HG03460 (cell line): ENCODE data around the gene NAA30.

Experiments
- ATAC-seq: cut with Tn5 transposase; IDR thresholded peaks from one replicate; pipeline ENCODE4 v1.9.1; 2021; ENCODE audit not compliant: unreplicated experiment

The NAA30 gene

DNA sequence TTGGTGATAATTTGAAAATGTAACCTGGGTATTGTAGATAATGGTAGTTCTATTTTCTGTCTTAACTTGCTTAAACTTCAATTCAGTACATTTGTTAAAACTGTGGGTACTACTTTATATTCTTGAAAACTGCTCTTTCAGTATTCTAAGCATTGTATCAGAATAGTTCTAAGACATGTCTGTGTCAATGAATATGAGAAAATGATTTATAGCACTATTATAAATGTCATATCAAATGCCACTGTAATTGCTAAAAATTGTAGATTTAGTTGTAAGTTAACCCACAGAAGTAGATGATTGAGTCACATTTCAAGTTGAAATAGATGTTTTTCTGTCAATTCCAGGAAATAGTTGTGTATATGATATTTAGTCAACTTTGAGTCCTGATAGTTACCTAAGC lies 2.4 kb downstream of the NAA30 start:
- no peak for ATAC-seq

DNA sequence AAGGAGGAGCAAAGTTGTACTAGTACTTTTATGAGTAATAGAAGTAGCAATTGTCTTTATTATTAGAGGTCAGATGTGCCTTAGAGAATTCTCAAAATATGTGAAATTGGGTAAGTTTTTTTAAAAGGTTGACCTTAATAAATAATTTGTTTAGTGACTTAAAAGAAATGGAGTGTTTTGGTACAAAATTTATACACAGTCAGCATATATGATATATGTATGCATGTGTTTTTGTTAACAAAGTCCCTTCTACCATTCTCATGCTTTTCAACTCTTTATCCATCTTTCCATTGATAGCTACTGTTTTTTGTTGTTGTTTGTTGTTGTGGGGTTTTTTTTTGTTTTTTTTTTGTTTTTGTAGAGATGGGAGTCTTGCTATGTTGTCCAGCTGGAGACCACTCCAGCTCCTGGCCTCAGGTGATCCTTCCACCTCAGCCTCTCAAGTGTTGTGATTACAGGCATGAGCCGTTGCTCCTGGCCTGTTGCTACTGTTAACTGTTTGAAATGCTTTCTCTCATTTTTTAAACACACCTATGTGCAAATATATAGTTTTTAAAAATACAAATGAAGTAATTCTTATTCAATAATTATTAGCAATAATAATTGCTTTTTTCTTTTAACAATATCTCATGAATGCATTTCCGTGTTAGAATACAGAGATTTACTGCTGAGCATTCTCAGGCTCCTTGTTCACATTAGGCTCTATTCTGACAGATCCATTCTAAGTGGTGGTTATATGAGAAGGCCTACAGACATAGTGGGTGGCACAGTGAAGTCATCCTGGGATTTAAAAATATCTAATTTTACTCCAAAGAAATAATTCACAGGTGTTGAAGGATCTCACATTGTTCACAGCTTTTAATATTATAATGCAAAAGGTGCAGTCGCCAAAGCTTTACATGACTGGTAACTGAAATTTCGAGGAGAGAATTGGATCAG lies 10.4 kb downstream of the NAA30 start:
- no peak for ATAC-seq

DNA sequence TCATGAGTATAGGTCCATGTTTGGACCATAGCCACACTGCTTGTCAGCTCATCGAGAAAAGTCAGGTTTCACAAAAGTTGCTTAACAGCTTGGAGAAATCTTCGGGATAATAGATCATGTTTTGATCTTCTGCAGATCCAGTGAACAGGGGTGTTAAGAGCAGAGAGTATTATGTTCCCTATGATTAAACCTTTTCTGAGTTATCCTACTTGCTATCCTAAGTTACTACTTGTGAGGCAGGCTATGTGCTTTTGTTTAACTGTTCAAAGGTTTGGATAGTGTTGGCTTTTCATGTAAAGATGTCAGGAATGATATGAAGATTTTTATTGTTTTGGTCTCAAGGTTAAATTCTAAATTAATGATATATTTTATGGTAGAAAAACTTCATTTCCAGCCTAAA lies 11.1 kb downstream of the NAA30 start:
- ATAC-seq = no peak

DNA sequence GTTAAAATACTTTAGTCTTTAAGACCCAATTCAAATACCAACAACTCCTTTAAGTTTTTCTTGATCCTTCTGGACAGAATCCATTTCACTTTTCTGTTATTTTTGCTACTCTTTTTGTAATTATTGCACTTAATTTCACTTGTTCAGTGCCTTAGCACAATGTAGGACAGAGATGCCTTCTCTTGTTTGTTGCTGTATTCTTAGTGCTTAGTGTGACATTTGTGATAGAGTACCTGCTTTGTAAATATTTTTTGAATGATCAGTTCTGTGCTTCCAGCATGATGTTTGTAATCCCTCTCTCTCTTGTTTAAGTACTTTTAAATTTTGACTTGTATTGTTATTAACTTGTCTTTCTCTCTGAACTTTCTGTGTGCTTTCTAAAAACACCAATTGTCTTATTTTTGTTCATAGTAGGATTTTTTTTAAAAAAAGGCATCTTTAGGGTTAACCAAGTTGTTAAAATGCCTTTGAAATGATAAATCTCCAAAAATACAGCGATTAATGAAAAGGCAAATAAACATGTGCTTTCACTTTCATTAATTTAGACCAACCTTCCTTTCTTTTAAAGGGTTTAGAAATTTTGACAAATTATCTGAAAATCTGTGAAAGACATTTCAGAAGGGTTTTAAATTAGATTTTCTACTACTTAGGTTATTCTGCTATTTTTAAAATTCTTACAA lies 11.9 kb downstream of the NAA30 start:
- no peak for ATAC-seq

DNA sequence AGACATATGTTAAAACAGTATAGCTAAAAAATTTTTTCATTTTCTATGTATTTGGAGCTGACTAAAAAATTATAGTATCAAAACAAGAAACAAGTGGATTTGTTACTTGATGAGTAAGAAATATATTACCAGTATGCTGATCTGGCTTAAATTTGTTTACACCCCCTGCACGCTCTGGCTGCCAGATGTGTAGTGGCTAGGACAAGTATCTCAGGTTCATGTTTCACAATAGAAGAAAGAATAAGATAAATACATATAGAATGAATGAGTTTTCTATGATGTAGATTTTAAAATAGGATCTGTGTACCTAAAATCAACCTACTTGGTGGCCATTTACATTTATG lies 13.1 kb downstream of the NAA30 start:
- no peak for ATAC-seq

DNA sequence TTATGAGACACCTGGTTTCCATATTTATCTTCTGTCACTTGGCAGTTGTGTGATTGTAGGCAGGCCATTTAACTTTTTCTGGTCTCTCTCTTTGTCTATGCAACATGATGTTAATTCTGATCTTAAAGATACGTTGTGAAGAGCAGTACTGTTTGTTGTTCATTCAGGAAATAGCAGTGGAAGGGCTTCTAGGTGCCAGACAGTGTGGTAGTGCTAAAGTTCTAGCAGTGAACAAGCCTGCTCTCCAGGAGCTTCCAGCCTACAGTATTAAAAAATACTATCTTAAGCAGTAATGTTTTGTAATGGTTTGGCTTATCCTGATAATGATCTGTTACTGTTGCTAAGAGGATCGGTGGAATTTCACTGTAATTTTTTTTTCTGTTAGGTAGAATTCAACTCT lies 15.2 kb downstream of the NAA30 start:
- no peak for ATAC-seq

DNA sequence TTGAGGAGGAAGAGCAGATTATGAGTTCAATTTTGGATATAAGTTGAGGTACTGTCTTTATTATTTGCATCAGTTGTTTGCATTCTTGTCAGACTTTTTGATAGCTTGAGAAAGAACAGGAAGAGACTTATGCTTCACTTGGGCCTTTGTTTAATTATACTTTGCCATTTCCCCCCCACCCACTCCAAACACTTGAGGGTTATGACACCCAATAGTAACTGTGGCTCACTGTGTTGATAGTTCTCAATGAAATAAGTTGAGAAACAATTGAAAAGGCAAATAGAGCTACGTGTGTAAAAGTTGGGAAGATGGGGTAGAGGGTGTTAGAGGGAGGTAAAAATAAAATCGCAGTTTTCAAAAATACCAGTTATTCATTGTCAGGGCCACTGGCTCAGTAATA lies 17.7 kb downstream of the NAA30 start:
- no peak for ATAC-seq

DNA sequence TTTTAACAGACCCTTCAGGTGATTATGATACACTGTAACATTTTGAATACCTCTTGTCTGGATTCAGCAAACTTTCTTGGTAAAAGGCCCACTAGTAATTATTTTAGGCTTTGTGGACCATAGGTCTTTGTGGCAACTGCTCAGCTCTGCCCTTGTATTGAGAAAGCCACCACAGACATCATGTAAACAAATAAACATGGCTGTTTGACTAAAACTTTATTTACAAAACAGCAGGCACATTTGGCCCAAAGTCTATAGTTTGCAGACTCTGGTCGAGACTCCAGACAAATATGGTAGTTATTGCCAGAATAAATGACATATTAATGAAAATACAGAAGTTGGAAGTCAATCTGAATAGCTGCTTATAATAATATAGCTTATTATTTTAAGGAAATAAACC lies 18.2 kb downstream of the NAA30 start:
- no peak for ATAC-seq

DNA sequence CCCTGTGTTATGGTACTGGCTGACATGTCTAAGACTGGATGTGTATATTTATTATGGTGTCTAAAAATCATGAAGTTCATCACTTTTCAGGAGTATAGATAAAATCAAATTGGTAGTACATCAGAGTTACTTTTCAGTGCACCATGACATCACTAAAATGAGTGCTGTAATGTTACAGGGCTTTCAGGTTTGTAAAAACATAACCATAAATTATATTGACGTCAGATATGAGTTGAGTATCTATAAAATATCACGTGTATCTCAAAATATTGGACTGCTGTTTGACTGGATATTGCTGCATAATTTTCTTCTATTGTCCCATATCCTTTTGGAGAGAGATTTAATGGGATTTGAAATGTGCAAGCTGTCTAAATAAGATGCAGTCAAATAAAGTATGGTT lies 22.0 kb downstream of the NAA30 start:
- no peak for ATAC-seq

DNA sequence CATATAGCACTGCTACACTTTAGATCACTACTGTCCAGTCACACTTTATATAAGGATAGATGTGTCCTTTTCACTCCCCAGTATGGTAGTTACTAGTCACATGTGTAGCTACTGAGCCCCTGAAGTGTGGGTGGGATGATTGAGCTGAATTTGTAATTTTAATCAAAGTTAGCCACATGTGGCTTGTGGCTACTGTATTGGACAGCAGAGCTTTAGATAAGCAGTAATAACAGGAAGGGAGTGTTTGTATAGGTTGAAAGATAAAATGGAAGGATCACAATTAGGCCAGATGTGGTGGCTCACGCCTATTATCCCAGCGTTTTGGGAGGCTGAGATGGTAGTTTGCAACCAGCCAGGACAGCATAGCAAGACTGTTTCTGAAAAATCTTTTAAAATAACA lies 23.5 kb downstream of the NAA30 start:
- no peak for ATAC-seq

DNA sequence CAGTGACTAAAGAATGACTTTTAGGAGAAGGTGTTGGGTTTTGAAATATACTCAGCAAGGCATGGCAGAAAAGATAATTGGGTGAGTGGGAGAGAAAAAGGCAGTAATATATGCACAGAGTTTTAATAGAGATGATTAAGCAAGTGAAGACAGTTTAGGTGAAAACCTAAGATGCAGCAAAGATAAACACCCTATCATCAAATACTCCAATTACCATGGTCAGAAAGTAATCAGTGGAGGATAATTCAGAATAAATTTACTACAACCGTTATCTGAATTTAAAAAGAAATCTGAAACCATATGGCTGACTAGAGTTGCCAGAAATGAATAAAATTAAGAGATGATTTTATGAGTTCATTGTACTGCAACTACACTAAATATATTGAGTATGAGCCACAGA lies 26.8 kb downstream of the NAA30 start:
- ATAC-seq = no peak

DNA sequence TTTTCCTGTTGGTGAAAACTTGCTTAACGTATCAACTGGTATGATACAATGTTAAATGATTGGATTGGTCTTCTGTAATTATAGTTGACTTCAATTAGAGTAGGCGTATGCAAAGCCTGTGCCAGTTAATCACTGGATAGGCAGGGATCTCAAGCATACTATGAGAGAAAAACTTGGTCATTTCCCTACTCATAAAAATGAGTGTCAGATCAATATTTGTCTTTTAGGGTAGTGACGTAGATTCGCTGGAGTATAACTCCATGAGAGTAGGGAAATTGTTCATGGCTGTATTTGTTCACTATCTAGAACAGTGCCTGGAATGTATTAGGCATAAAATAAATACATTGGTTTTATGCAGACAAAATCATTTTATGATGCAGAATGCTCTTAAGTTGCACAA lies 28.6 kb downstream of the NAA30 start:
- no peak for ATAC-seq

DNA sequence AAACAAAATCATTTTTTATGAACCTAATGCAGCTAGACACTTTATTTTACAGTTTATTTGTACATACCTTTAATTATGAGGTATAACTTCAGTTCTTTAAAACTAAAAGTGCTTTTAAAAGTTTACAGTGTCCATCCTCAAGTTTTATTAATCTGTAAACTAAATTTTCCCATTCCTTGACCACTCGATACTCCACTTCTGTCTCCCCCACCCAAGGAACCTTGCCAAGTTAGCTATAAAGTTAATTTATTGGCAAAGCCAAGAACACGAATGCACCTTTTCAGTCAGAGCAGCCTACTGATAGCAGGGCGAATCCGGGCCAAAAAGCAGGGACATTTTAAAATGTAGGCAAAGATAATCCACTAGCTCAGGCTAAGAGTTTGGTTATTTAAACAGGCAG lies 29.6 kb downstream of the NAA30 start:
- no peak for ATAC-seq

DNA sequence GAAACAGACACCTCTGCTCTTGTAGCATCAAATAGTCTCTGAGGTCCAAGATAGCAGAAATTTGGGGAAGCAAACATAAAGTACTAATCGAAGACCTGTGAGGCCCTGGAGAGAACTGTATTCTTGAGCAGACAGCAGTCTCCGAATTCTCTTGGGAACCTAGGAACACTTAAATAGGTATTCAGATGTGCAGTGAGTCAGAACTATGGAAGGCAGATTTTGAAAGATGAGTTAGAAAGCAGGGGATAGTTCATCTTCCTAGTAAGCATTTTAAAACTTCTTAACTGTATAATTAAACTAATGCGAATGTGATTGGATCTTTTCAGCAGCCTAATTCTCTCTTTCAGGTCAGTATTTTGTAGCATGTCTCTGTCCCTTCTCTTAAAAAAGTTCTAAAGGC lies 30.6 kb downstream of the NAA30 start:
- no peak for ATAC-seq

DNA sequence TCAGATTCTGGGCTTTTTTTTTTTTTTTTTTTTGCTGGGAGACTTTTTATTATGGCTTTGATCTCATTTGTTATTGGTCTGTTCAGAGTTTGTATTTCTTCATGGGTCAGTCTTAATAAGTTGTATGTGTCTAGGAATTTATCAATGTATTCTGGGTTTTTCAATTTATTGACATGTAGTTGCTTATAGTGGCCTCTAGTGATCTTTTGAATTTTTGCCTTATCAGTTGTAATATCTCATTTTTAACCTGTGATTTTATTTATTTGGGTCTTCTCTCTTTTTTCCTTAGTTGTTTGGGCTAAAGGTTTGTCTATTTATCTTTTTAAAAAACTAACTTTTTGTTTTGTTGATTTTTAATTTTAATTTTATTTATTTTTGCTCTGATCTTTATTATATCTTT lies 45.5 kb downstream of the NAA30 start:
- ATAC-seq = no peak

DNA sequence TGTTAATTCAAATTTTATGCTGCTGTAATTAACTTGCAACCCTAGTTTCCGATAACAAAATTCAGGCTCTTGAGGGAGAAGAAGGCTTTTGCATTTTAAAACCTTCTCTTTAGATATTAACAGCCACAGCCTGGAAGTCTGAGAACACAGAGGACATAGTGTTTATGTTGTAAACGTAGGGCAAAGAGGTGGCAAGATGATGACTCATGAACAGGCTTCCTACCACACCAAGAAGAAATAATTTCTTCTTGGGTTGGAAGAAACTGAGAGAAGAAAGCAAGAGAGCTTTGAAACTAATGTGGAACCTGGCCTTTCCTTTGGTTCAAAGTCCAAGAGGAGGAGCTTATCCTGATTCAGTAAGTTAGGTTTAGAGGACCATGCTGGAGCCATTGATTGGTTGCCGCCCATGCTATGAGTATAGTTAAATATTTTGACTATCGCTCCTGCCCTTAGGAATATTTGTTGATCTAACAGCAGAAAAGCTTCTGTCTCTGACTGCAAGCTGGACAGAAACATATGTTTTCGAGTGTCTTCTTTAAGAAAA lies 71.5 kb downstream of the NAA30 start:
- ATAC-seq = no peak

DNA sequence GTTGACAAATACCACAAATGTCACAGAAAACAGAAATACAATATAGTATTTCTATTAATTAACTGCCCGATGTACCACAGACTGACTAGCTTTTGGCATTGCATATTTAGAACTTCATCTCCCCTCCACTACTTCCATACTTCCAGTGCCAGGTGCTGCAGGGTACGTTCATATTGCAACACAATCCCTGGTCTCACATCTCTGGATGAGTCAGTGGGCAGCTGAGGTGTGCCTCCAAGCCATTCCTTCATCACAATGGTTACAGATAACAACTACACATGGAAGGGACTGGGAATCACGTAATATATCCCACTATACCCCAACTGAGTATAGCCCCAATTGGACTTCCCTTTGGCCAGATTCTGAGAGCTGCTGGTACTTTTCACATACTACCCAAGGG lies 72.2 kb downstream of the NAA30 start:
- no peak for ATAC-seq

DNA sequence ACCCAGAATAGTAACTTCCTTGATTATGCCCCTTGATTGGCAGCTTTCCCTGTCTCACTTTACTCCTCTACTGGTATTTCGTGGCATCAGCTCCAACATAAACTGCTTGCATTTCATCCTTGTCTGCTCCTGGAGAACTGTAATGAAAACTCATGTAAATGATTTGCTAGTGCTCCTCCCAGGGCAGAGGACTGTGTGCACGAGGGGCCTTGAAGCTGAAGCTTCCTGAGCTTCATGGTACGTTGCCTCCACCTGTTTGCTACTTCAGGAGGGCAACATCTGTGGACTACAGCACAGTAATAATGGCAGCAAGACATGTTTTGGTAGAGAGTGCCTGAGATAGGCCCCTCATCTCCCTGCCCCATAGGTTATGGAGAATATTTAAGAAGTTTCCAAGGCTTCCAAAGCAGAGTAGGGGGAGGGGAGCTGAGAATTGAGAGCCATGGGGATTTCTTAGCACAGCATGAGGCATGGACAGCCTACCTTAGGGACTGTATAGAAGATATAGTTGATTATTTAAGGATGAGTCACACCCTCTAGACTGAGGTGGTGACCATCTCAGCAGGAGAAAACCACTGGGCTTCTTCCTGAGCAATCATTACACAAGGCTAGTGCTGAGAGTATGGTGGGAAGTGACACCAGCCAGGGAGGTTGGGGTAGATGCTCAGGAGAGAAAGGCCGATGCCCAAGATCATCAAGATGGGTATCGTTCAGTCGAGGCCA lies 73.8 kb downstream of the NAA30 start:
- ATAC-seq = peak; percentile 91
